GM10847 (cell line): ENCODE results near the gene MAPK12.

Experiments used
- POLR2A ChIP-seq: IDR thresholded peaks from 2 replicates; pipeline ENCODE4 v1.6.1; 2011; ENCODE audit not compliant: insufficient read length; ENCODE audit errors: extremely low read depth

MAPK12 gene

GRCh38 chr22:50261615-50262459 lies at the start of gene MAPK12:
Gene MAPK12 (minus strand): TSS chr22:50261683. CDS start chr22:50261509, 174 bp downstream.
- no peak for TF ChIP-seq POLR2A

DNA sequence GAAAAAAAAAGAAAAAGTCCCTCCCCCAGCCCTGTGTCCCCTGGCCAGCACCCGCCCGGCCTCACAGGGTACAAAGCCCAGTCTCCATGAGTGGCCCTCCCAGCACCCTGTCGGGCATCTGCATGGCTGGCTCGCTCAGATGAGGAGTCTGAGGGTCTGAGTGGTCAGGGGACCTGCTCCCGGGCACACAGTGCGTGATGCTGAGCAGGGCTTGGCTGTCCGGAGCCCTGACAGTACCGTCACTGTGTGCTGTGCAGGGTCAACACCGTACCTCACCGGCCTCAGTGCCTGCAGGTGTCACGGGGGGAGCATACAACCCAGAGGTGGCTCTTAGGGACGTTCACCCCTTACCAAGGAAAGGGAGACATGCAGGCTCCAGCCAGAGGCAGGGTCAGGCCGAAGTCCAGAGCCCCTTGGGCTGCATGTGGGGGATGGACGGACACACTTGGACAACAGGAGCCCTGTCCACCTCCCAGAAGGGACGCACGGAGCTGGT lies 49.5 kb upstream of the MAPK12 start:
- no peak for TF ChIP-seq POLR2A

GRCh38 chr22:50310031-50310722 lies 48.7 kb upstream of the MAPK12 start:
- TF ChIP-seq POLR2A, result no peak

- no peak for TF ChIP-seq POLR2A
Measured at GRCh38 chr22:50309601-50309991, 48.1 kb upstream of the MAPK12 start.

DNA sequence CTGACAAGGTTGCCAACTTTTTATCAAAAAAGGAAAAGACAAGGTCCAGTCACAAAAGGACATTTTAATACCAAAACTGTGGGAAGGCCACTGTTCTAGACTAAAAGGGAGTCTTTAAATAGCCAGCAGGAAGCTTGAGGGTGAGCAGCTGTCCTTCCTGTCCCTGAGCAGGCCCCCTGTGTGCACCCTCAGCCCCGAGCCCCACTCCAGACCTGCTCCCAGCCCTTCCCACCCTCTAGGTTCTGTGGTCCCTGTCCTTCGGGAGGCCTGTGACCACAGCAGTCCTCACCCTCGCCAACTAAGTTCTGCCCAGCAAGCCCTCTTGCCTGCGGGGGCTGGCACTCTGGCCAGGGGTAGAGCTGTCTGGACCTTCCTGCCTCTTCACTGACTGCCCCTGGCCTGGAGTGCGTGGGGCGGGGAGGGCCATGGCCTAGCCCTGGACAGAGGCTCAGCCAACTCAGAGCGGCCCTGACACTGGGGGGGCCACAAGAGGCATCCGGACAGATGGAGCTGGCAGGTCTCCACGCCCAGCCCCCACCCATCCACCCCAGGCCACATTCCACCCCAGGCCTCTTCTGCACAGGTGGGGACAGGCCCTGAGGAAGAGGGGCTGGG lies 47.6 kb upstream of the MAPK12 start:
- TF ChIP-seq POLR2A, result no peak

- no peak for TF ChIP-seq POLR2A
Measured at GRCh38 chr22:50308597-50308935, 47.1 kb upstream of the MAPK12 start.

DNA sequence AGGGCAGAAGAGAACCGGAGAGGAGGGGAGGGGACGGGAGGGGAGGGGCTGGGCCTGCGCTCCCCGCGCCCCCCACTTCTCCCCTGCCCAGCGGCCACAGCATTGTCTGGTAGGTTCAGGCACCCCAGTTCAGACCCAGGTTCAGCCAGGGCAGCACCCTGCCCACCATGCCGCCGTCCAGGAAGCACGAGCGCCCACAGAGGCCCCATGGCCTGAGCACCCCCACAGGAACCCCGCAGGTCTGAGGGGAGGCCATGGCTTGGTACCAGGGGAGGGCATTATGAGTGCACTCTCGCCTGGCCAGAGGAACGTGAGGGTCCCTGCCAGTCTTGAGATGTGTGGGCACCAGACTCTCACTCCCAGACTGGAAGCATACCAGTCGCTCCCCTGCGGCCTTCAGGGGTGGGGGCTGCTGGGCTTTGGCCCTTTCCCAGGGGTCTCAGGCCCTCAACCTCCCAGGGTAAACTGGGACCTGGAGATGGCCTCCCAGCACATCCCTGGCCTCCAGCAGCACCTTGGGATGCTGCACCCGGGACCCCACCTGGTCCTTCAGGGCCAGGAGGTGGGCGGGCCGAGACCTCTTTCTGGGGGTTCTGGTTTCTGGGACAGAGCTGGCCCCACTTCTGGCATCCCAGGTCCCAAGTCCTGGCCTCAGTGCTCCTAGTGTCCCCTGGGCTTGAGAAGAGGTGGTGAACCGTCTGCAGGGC lies 46.6 kb upstream of the MAPK12 start:
- no peak for TF ChIP-seq POLR2A

DNA sequence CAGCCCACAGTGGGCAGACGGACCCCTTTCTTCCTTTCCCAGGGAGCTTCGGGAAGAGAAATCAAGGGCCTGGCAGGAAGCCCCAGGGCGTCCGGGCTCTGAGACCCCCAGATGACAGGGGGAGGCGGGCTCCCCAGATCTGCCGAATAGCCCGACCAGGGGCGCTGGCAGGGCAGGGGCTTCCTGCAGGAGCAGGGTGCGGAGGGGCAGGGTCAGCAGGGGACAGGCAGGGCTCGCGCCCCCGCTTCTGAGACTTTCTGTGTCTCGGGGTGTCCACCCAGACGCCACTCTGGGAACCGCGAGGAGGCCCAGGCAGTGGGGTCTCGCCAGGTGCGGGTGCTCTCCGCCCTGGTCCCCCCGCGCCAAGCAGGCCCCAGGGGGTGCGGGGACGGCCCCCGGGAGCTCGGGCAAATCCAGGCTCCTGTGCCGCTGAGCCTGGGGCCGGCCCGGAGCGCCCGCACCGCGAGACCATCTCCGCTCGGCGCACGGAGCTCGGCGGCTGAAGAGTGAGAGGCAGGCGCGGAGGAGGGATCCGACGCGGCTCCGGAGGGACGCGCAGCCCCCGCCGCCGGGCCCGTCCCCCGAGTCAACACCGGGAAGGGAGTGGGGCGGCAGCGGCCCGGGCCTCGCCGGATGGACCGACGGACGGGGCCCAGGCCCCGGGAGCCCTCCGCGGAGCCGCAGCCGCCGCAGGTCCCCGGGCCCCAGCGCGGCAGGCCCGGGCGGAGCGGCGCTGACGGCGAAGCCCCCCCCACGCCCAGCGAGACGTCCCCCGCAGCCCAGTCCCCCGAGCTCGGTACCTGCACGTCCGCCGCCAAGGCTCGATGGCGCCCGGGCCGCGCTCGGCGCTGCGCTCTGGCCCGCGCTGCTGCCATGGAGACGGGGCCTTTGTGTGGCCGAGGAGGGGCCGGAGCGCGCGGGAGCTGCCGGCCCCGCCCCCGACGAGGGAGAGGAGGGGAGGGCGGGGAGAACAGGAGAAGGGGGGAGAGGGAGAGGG lies 45.6 kb upstream of the MAPK12 start, which contains the start of gene PLXNB2:
TSS of gene PLXNB2 (minus strand) at position 894 of the 997 bp plus-strand sequence. CDS start 17,062 bp downstream, outside the sequence.
- TF ChIP-seq POLR2A, result peak; percentile 49

GRCh38 chr22:50305923-50306566 lies 44.6 kb upstream of the MAPK12 start:
- no peak for TF ChIP-seq POLR2A

GRCh38 chr22:50305393-50305922 lies 44.0 kb upstream of the MAPK12 start:
- TF ChIP-seq POLR2A, result peak; percentile 12

DNA sequence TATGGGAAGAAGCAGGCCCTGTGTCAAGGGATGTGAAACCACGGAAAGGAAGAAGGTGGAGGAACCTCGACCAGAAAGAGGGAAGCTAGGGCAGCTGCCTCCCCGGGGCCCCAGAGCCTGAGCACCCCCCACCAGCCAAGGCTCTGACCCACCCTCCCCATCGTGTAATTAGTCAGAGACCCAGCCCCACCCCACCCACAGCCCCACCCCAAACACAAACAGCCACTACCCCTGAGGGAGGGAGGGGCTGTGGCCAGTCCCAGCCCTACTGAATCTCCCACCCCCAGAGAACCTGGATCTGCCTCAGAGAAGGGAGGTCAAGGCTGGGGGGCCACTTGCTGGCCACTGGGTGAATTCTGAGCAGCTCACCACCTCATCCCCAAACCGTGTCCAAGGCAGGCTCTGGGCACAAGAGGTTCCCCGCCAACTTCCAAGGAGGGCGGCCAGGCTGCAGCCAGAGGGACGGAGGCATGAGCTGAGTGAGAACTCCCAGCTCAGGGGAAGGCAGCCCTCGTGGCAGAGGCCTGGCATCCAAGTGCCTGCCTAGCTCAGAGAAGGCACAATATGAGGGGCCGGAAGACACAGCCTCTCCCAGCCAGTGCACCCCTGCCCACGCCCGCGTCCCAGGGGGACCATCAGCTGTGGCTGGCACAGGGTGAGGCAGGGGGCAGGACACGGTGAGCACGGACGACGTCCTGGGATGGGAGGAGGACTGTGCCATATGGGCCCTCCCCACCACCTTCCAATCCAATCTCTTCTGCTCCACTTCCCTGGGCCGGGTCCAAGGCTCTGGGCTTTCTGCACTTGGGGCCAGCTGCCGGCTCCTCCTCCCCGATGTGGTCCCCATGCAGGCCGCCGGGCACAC lies 43.3 kb upstream of the MAPK12 start:
- TF ChIP-seq POLR2A, result no peak

DNA sequence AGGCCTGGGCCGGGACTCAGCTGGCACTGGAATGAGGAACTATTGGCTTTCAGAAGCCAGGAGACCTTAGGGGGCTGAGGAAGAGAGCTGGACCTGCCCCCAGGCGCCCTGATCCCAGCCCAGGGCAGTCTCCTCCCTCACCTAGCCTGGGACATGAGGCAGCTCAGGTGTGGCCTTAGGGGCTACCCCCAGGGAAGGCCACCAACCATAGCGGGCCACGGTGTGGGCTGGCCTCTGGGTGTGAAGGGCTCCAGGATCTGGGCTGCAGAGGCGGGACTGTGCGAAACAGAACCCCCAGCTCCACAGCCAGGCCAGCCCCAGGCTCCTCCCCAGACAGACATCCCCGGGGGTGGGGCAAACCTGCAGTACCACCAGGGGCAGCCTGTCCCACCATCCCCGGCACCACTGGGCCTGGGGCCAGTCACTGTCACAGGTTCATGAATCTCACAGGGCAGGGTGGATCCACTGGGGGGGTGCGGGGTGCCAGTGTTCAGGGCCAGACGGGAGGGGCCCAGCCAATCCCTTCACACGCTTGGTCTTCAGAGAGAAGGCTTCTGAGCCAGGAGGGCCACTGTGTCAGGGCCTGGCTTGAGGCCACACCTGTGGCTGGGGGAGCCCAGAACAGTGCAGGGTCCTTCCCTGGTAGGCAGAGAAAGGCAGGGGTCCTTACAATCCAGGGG lies 42.5 kb upstream of the MAPK12 start:
- no peak for TF ChIP-seq POLR2A
